Uterus (tissue), 2 donors: ENCODE data around the gene ERAS.

ENCODE experiments used
- CTCF ChIP-seq, 4 experiments: fragments of 200-600 bp in 2 of 4; fragments of 450-650 bp in 2 of 4; sonication (generic) in 2 of 4; IDR thresholded peaks; one replicate each; pipeline ENCODE4 v1.5.1; 2016 to 2019; ENCODE audit warnings: antibody characterized with exemption in 4 of 4, mild to moderate bottlenecking in 2 of 4, moderate library complexity in 1 of 4
- POLR2A ChIP-seq, 2 donors: fragments of 450-650 bp; IDR thresholded peaks; one replicate each; pipeline ENCODE4 v1.6.1; 2016; ENCODE audit warnings: antibody characterized with exemption in 2 of 2, mild to moderate bottlenecking in 1 of 2, moderate library complexity in 1 of 2

- TF ChIP-seq CTCF (IDR thresholded peaks at IDR 0.05) (no peak), POLR2A (IDR thresholded peaks at IDR 0.05) (no peak)
Measured at GRCh38 chrX:48794911-48795515, 31.3 kb upstream of the ERAS start.
